GM18868 (cell line): Measurements from ENCODE around the gene DENR.

Experiments
- ATAC-seq: cut with Tn5 transposase; IDR thresholded peaks from one replicate; pipeline ENCODE4 v1.9.1; 2021; ENCODE audit warnings: mild to moderate bottlenecking, moderate library complexity; ENCODE audit not compliant: unreplicated experiment

Gene DENR

GRCh38 chr12:122813310-122813713 is 60.7 kb downstream of the DENR start:
- peak; percentile 74 for ATAC-seq

GRCh38 chr12:122819209-122819785 is 66.7 kb downstream of the DENR start:
- no peak for ATAC-seq

- ATAC-seq: no peak
Observed at GRCh38 chr12:122820138-122820537, 67.5 kb downstream of the DENR start.
